DND-41 (cell line): ENCODE measurements around the gene TUBA4A.
"Not testable (repeated sequence)": the region's sequence is repeated elsewhere in the genome, so short reads cannot be mapped to it uniquely, and the experiment has no call there.

ENCODE experiments used
- ATAC-seq: fragments of 200-7000 bp; cut with Tn5 transposase; 3 replicates; pipeline ENCODE4 v1.9.1; 2021; ENCODE audit warnings: low read depth; ENCODE audit not compliant: insufficient read depth
- DNase-seq: peaks from one replicate; pipeline ENCODE4 v3.0.0-alpha.2; 2020
- H2AFZ ChIP-seq: 2 replicates; pipeline ENCODE4 v1.6.0; 2012; ENCODE audit warnings: low read depth, low read length
- H3K27ac ChIP-seq: 2 replicates; pipeline ENCODE4 v1.5.1; 2012; ENCODE audit warnings: low read length, inconsistent platforms
- H3K27me3 ChIP-seq: fragments of 200-600 bp; sonication (generic); 2 replicates; pipeline ENCODE4 v1.6.0; 2012; ENCODE audit warnings: low read length, mild to moderate bottlenecking, inconsistent platforms; ENCODE audit not compliant: insufficient read depth, poor library complexity
- H3K36me3 ChIP-seq: 2 replicates; pipeline ENCODE4 v1.5.1; 2012; ENCODE audit warnings: low read length, inconsistent platforms; ENCODE audit not compliant: insufficient read depth
- H3K4me1 ChIP-seq: 2 replicates; pipeline ENCODE4 v1.5.1; 2012; ENCODE audit warnings: mild to moderate bottlenecking, low read length; ENCODE audit not compliant: insufficient read depth
- H3K4me2 ChIP-seq: 2 replicates; pipeline ENCODE4 v1.6.0; 2012; ENCODE audit warnings: mild to moderate bottlenecking, moderate library complexity, low read length, inconsistent platforms; ENCODE audit not compliant: insufficient read depth
- H3K4me3 ChIP-seq, 2 experiments: fragments of 200-600 bp in 1 of 2; shearing (Covaris generic) in 1 of 2; 2 replicates each; pipeline ENCODE4 v1.5.1; 2012 to 2016; ENCODE audit warnings: inconsistent platforms in 2 of 2, low read length in 2 of 2, mild to moderate bottlenecking in 2 of 2, low read depth in 1 of 2, moderate library complexity in 1 of 2
- H3K79me2 ChIP-seq: 2 replicates; pipeline ENCODE4 v1.6.0; 2012; ENCODE audit warnings: low read length, inconsistent platforms; ENCODE audit not compliant: insufficient read depth
- H3K9ac ChIP-seq: 2 replicates; pipeline ENCODE4 v1.6.0; 2012; ENCODE audit warnings: low read depth, mild to moderate bottlenecking, inconsistent platforms, low read length, moderate library complexity
- H3K9me3 ChIP-seq: 2 replicates; pipeline ENCODE4 v1.5.1; 2012; ENCODE audit warnings: low read length, moderate library complexity, mild to moderate bottlenecking, inconsistent platforms; ENCODE audit not compliant: insufficient read depth, severe bottlenecking
- H4K20me1 ChIP-seq: 2 replicates; pipeline ENCODE4 v1.6.0; 2012; ENCODE audit warnings: low read length; ENCODE audit not compliant: insufficient read depth
- CTCF ChIP-seq: IDR thresholded peaks from 2 replicates; pipeline ENCODE4 v1.5.1; 2012; ENCODE audit warnings: borderline replicate concordance, low read length, moderate library complexity, mild to moderate bottlenecking; ENCODE audit not compliant: poor library complexity, severe bottlenecking; ENCODE audit errors: extremely low read depth
- EZH2 ChIP-seq: IDR thresholded peaks from 3 replicates; pipeline ENCODE4 v1.6.1; 2012; ENCODE audit warnings: borderline replicate concordance, low read depth, mild to moderate bottlenecking, moderate library complexity, low read length, inconsistent platforms; ENCODE audit not compliant: severe bottlenecking

TUBA4A gene

GRCh38 chr2:219266232-219266631, 12.5 kb upstream of the TUBA4A start:
- Histone ChIP-seq H3K27me3 (peaks cover 10% of the 10 kb centered on the region), H3K27ac (no peak overlapping the region), H3K9ac (no peak overlapping the region), H3K36me3 (no peaks in the 10 kb centered on the region), H3K79me2 (no peaks in the 10 kb centered on the region), H3K9me3 (no peaks in the 10 kb centered on the region), H3K4me1 (0 out of 2 replicates have a peak, but pooled peaks cover 2% of the 10 kb centered on the region), H3K4me2 (no peak overlapping the region), H4K20me1 (no peaks in the 10 kb centered on the region), H2AFZ (no peak overlapping the region), H3K4me3 (no peak overlapping the region)
- ATAC-seq (no peak), DNase-seq (no peak)
- TF ChIP-seq EZH2 (no peak), CTCF (no peak)

- Histone ChIP-seq H3K9ac (no peak overlapping the region), H4K20me1 (no peaks in the 10 kb centered on the region), H3K4me1 (0 out of 2 replicates have a peak, but pooled peaks cover 3% of the 10 kb centered on the region), H3K4me2 (no peak overlapping the region), H3K9me3 (no peaks in the 10 kb centered on the region), H2AFZ (no peak overlapping the region), H3K36me3 (no peaks in the 10 kb centered on the region), H3K27me3 (peaks cover 19% of the 10 kb centered on the region), H3K79me2 (no peaks in the 10 kb centered on the region), H3K4me3 (no peak overlapping the region), H3K27ac (no peak overlapping the region)
- TF ChIP-seq CTCF (no peak), EZH2 (no peak)
- DNase-seq (no peak), ATAC-seq (no peak)
Observed at GRCh38 chr2:219261024-219261855, 7.5 kb upstream of the TUBA4A start.

- H2AFZ ChIP-seq, H3K27ac ChIP-seq, ATAC-seq, H3K4me2 ChIP-seq, H3K9ac ChIP-seq, H3K9me3 ChIP-seq, H3K36me3 ChIP-seq, H4K20me1 ChIP-seq, DNase-seq, H3K79me2 ChIP-seq, H3K4me3 ChIP-seq: not testable (repeated sequence)
- peaks cover 33% of the 10 kb centered on the region for H3K27me3 ChIP-seq
- H3K4me1 ChIP-seq, result peaks cover 13% of the 10 kb centered on the region
Observed at GRCh38 chr2:219258942-219259341, 5.2 kb upstream of the TUBA4A start.

GRCh38 chr2:219254590-219255201, 978 bp upstream of the TUBA4A start:
- no peak for TF ChIP-seq CTCF
- TF ChIP-seq EZH2, result no peak
- no peak overlapping the region for H2AFZ ChIP-seq
- ATAC-seq, result no peak
- H3K4me1 ChIP-seq, result peaks cover 29% of the 10 kb centered on the region
- H3K36me3 ChIP-seq, result no peaks in the 10 kb centered on the region
- H3K27me3 ChIP-seq, result peaks cover 46% of the 10 kb centered on the region
- DNase-seq, result no peak
- no peaks in the 10 kb centered on the region for H3K9me3 ChIP-seq
- no peak overlapping the region for H3K27ac ChIP-seq
- peaks cover 26% of the 10 kb centered on the region for H4K20me1 ChIP-seq
- no peaks in the 10 kb centered on the region for H3K79me2 ChIP-seq
- peak overlapping the region; percentile 99; the same call in 1 of the 2 replicates for H3K4me2 ChIP-seq
- H3K4me3 ChIP-seq, result no peak overlapping the region
- no peak overlapping the region for H3K9ac ChIP-seq
